ENCODE measurements around the gene PLGLB1. TPM values are rescaled to one million over a fixed set of nuclear protein-coding genes. Genes with fewer than 3 reads are reported as not detected.

The PLGLB1 gene
- total RNA-seq, result 1.1 TPM in 1 of 2 replicates, not detected in the other

GRCh38 chr2:87021744-87022143, at the start of gene PLGLB1:
Gene PLGLB1, minus strand, starts transcription at chr2:87021844. Its CDS starts 61 bp downstream, at chr2:87021783.

Other genes starting within 250 kb of the PLGLB1 start
- not detected in 2 replicates for gene CD8A, start 230.9 kb downstream of the PLGLB1 start, total RNA-seq
- gene CD8B, start 160.0 kb downstream of the PLGLB1 start, total RNA-seq, result not detected in 2 replicates
- gene RGPD1, start 79.7 kb downstream of the PLGLB1 start, total RNA-seq, result not detected in 2 replicates